Liver (tissue), 9 donors: ENCODE results near the gene NDUFS4. TPM values are rescaled to one million over a fixed set of nuclear protein-coding genes. Genes with fewer than 3 reads are reported as not detected.

Experiments
- DNase-seq: peaks from one replicate; pipeline ENCODE4 v3.0.0-alpha.2; 2017; ENCODE audit warnings: low spot score
- H3K27ac ChIP-seq, 2 donors: one replicate each; pipeline ENCODE4 v1.7.0; 2013; ENCODE audit warnings: inconsistent platforms in 2 of 2, low read length in 2 of 2, control low read depth in 1 of 2, low read depth in 1 of 2, mild to moderate bottlenecking in 1 of 2
- H3K27me3 ChIP-seq, 4 donors: one replicate each; pipeline versions ENCODE4 v1.6.1 to v1.7.0; 2013; ENCODE audit warnings: low read length in 3 of 4, inconsistent platforms in 1 of 4, mild to moderate bottlenecking in 1 of 4, moderate library complexity in 1 of 4; ENCODE audit not compliant: control insufficient read depth in 4 of 4, insufficient read depth in 4 of 4
- H3K36me3 ChIP-seq, 4 donors: one replicate each; pipeline versions ENCODE4 v1.6.1 to v1.7.0; 2013; ENCODE audit warnings: low read length in 3 of 4, mild to moderate bottlenecking in 3 of 4, low read depth in 1 of 4, moderate library complexity in 1 of 4; ENCODE audit not compliant: control insufficient read depth in 4 of 4, insufficient read depth in 3 of 4
- H3K4me1 ChIP-seq, 4 donors: one replicate each; pipeline versions ENCODE4 v1.6.1 to v1.7.0; 2013; ENCODE audit warnings: low read length in 3 of 4, mild to moderate bottlenecking in 3 of 4, moderate library complexity in 1 of 4; ENCODE audit not compliant: control insufficient read depth in 4 of 4, insufficient read depth in 4 of 4
- H3K4me3 ChIP-seq, 3 donors: one replicate each; pipeline versions ENCODE4 v1.6.1 to v1.7.0; 2013; ENCODE audit warnings: low read length in 3 of 3, control low read depth in 1 of 3, low read depth in 1 of 3, mild to moderate bottlenecking in 1 of 3
- H3K9ac ChIP-seq, 2 donors: one replicate each; pipeline ENCODE4 v1.7.0; 2013; ENCODE audit warnings: low read length in 2 of 2, mild to moderate bottlenecking in 2 of 2, moderate library complexity in 2 of 2, control low read depth in 1 of 2, low read depth in 1 of 2
- H3K9me3 ChIP-seq, 4 donors: one replicate each; pipeline versions ENCODE4 v1.6.1 to v1.7.0; 2013; ENCODE audit warnings: low read length in 3 of 4; ENCODE audit not compliant: control insufficient read depth in 4 of 4
- ATF3 ChIP-seq: IDR thresholded peaks from 2 replicates; pipeline ENCODE4 v1.6.1; 2016; ENCODE audit warnings: antibody characterized with exemption
- EGR1 ChIP-seq, 2 donors: IDR thresholded peaks; 2 replicates each; pipeline ENCODE4 v1.6.1; 2016 to 2018; ENCODE audit warnings: antibody characterized with exemption in 2 of 2, low read depth in 2 of 2
- FOXA1 ChIP-seq: IDR thresholded peaks from 2 replicates; pipeline ENCODE4 v1.6.1; 2016; ENCODE audit warnings: antibody characterized with exemption
- FOXA2 ChIP-seq: IDR thresholded peaks from 2 replicates; pipeline ENCODE4 v1.6.1; 2016; ENCODE audit warnings: antibody characterized with exemption
- HNF4A ChIP-seq, 2 donors: conservative IDR thresholded peaks; 2 replicates each; pipeline ENCODE4 v1.6.1; 2016; ENCODE audit warnings: antibody characterized with exemption in 2 of 2, mild to moderate bottlenecking in 2 of 2
- HNF4G ChIP-seq: IDR thresholded peaks from 2 replicates; pipeline ENCODE4 v1.6.1; 2016; ENCODE audit warnings: antibody characterized with exemption
- JUND ChIP-seq, 2 donors: IDR thresholded peaks; 2 replicates each; pipeline ENCODE4 v1.6.1; 2016; ENCODE audit warnings: antibody characterized with exemption in 2 of 2
- NR2F2 ChIP-seq: IDR thresholded peaks from 2 replicates; pipeline ENCODE4 v1.6.1; 2016; ENCODE audit warnings: antibody characterized with exemption
- RAD21 ChIP-seq, 2 donors: IDR thresholded peaks; 2 replicates each; pipeline ENCODE4 v1.6.1; 2016; ENCODE audit warnings: antibody characterized with exemption in 2 of 2, mild to moderate bottlenecking in 2 of 2
- RXRA ChIP-seq, 2 donors: IDR thresholded peaks; 2 replicates each; pipeline ENCODE4 v1.6.1; 2017 to 2018; ENCODE audit warnings: antibody characterized with exemption in 2 of 2, mild to moderate bottlenecking in 1 of 2
- SP1 ChIP-seq: IDR thresholded peaks from 2 replicates; pipeline ENCODE4 v1.6.1; 2018; ENCODE audit warnings: antibody characterized with exemption, mild to moderate bottlenecking
- TAF1 ChIP-seq: conservative IDR thresholded peaks from 2 replicates; pipeline ENCODE4 v1.6.1; 2016; ENCODE audit warnings: antibody characterized with exemption, mild to moderate bottlenecking
- YY1 ChIP-seq: IDR thresholded peaks from 2 replicates; pipeline ENCODE4 v1.6.1; 2016; ENCODE audit warnings: antibody characterized with exemption, mild to moderate bottlenecking
- WGBS: extraction: QIAGEN DNeasy Blood & Tissue Kit; methylation state at CpG from one replicate; pipeline ENCODE4 v1.1.7; 2013; 5-methylcytosine and 5-hydroxymethylcytosine counted together
- polyA plus RNA-seq, 2 donors: library from polyadenylated mRNA; stranded (reverse) in 1 of 2; unstranded in 1 of 2; fragments of 200-250 nt in 1 of 2; fragments of >200 nt in 1 of 2; fragmentation: Nextera tagmentation in 1 of 2; extraction: Ambion mirVana in 1 of 2; gene quantifications; one replicate each; pipeline versions ENCODE4 v1.2.1 to v1.2.3, GENCODE V29; 2013 to 2015
- total RNA-seq, 2 donors: library from RNA; depleted of rRNA; stranded (reverse); fragments of >200 nt; gene quantifications; one replicate each; pipeline ENCODE4 v1.2.3, GENCODE V29; 2014
- TF ChIP-seq, protein P1 (sequence below): IDR thresholded peaks from 2 replicates; pipeline ENCODE4 v1.6.1; 2016; ENCODE audit warnings: antibody characterized with exemption
- TF ChIP-seq, protein P2 (sequence below): IDR thresholded peaks from 2 replicates; pipeline ENCODE4 v1.6.1; 2016; ENCODE audit warnings: antibody characterized with exemption
- TF ChIP-seq, protein P3 (sequence below): IDR thresholded peaks from 2 replicates; pipeline ENCODE4 v1.6.1; 2016; ENCODE audit warnings: antibody characterized with exemption, mild to moderate bottlenecking
- TF ChIP-seq, protein P4 (sequence below): fragments of 150-350 bp; IDR thresholded peaks from 2 replicates; pipeline ENCODE4 v1.5.1; 2017; ENCODE audit warnings: improper control_type of control experiment, low read depth, low read length; ENCODE audit not compliant: missing input control
- donor health status: healthy.
- donor health status: healthy.
- donor health status: healthy.
- donor health status: healthy.
- donor health status: healthy.

Gene NDUFS4
- total and polyA plus RNA-seq, 4 donors = 35.9 to 114 (median 53.4) TPM

DNA sequence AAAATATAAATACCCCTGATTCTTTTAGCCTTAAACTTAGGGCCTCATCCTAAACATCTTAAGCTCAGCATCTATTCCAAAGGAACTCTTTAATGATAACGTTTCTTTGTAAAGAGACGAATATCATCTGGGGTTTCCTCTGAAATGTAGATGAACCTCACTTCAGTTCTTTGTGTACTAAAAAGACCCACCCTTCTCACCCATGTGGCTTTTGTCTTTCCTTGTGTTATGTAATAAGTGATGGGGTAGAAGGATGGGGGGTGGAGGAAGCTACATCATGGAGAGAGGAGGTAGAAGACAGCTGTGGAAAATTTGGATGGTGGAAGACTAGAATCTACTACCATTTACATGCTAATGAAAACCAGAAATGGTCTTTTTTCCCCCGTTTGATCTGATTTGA lies 111.0 kb downstream of the NDUFS4 start (continued):
- no peak for TF ChIP-seq RAD21 (IDR thresholded peaks at IDR 0.05)
- TF ChIP-seq SP1 = no peak
- no peak for TF ChIP-seq ATF3
- TF ChIP-seq, protein P1, sequence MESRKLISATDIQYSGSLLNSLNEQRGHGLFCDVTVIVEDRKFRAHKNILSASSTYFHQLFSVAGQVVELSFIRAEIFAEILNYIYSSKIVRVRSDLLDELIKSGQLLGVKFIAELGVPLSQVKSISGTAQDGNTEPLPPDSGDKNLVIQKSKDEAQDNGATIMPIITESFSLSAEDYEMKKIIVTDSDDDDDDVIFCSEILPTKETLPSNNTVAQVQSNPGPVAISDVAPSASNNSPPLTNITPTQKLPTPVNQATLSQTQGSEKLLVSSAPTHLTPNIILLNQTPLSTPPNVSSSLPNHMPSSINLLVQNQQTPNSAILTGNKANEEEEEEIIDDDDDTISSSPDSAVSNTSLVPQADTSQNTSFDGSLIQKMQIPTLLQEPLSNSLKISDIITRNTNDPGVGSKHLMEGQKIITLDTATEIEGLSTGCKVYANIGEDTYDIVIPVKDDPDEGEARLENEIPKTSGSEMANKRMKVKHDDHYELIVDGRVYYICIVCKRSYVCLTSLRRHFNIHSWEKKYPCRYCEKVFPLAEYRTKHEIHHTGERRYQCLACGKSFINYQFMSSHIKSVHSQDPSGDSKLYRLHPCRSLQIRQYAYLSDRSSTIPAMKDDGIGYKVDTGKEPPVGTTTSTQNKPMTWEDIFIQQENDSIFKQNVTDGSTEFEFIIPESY = no peak
- TF ChIP-seq JUND (IDR thresholded peaks at IDR 0.05) = no peak

GRCh38 chr5:53674121-53674520 lies 113.7 kb downstream of the NDUFS4 start:
- no peak for DNase-seq
- 94% methylated on average over 1 of the region's 1 CpG for WGBS
- TF ChIP-seq JUND (IDR thresholded peaks at IDR 0.05) (no peak), NR2F2 (no peak), FOXA2 (no peak), FOXA1 (no peak), EGR1 (IDR thresholded peaks at IDR 0.05; ENCODE audit: low read depth in 2 of 2) (no peak), TAF1 (no peak), YY1 (no peak), HNF4A (conservative IDR thresholded peaks at IDR 0.05) (no peak), HNF4G (no peak), RAD21 (IDR thresholded peaks at IDR 0.05) (no peak), SP1 (no peak), ATF3 (no peak), RXRA (IDR thresholded peaks at IDR 0.05) (no peak)
- TF ChIP-seq, protein P1 = no peak
- TF ChIP-seq, protein P2, sequence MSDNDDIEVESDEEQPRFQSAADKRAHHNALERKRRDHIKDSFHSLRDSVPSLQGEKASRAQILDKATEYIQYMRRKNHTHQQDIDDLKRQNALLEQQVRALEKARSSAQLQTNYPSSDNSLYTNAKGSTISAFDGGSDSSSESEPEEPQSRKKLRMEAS = no peak
- TF ChIP-seq, protein P3, sequence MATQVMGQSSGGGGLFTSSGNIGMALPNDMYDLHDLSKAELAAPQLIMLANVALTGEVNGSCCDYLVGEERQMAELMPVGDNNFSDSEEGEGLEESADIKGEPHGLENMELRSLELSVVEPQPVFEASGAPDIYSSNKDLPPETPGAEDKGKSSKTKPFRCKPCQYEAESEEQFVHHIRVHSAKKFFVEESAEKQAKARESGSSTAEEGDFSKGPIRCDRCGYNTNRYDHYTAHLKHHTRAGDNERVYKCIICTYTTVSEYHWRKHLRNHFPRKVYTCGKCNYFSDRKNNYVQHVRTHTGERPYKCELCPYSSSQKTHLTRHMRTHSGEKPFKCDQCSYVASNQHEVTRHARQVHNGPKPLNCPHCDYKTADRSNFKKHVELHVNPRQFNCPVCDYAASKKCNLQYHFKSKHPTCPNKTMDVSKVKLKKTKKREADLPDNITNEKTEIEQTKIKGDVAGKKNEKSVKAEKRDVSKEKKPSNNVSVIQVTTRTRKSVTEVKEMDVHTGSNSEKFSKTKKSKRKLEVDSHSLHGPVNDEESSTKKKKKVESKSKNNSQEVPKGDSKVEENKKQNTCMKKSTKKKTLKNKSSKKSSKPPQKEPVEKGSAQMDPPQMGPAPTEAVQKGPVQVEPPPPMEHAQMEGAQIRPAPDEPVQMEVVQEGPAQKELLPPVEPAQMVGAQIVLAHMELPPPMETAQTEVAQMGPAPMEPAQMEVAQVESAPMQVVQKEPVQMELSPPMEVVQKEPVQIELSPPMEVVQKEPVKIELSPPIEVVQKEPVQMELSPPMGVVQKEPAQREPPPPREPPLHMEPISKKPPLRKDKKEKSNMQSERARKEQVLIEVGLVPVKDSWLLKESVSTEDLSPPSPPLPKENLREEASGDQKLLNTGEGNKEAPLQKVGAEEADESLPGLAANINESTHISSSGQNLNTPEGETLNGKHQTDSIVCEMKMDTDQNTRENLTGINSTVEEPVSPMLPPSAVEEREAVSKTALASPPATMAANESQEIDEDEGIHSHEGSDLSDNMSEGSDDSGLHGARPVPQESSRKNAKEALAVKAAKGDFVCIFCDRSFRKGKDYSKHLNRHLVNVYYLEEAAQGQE = no peak
- TF ChIP-seq, protein P4, sequence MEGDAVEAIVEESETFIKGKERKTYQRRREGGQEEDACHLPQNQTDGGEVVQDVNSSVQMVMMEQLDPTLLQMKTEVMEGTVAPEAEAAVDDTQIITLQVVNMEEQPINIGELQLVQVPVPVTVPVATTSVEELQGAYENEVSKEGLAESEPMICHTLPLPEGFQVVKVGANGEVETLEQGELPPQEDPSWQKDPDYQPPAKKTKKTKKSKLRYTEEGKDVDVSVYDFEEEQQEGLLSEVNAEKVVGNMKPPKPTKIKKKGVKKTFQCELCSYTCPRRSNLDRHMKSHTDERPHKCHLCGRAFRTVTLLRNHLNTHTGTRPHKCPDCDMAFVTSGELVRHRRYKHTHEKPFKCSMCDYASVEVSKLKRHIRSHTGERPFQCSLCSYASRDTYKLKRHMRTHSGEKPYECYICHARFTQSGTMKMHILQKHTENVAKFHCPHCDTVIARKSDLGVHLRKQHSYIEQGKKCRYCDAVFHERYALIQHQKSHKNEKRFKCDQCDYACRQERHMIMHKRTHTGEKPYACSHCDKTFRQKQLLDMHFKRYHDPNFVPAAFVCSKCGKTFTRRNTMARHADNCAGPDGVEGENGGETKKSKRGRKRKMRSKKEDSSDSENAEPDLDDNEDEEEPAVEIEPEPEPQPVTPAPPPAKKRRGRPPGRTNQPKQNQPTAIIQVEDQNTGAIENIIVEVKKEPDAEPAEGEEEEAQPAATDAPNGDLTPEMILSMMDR = no peak

More at GRCh38 chr5:53674121-53674520, 113.7 kb downstream of the NDUFS4 start:
- no peaks in the 10 kb centered on the region for H3K36me3 ChIP-seq
- no peaks in the 10 kb centered on the region for H3K4me1 ChIP-seq
- no peak overlapping the region for H3K27ac ChIP-seq
- no peak overlapping the region for H3K9ac ChIP-seq
- no peaks in the 10 kb centered on the region for H3K27me3 ChIP-seq
- H3K9me3 ChIP-seq = no peaks in the 10 kb centered on the region
- H3K4me3 ChIP-seq = no peak overlapping the region
